ENCODE measurements around the gene KRTAP4-1. TPM values are rescaled to one million over a fixed set of nuclear protein-coding genes. Genes with fewer than 3 reads are reported as not detected.

Gene KRTAP4-1
- total RNA-seq, 2 donors from 2014 or later = not detected

GRCh38 chr17:41145261-41145660, 39.5 kb downstream of the KRTAP4-1 start:
- H3K4me3 ChIP-seq (ENCODE audit: low read length) = no peak overlapping the region
- H3K27ac ChIP-seq (ENCODE audit: low read depth, low read length) = no peak overlapping the region
- H3K4me1 Mint-ChIP-seq = no peaks in the 10 kb centered on the region
- no peak for DNase-seq
- H3K27ac Mint-ChIP-seq = no peak overlapping the region
- no peak for TF ChIP-seq CTCF (conservative IDR thresholded peaks at IDR 0.05)
- no peaks in the 10 kb centered on the region for H3K4me1 ChIP-seq (ENCODE audit: control insufficient read depth, insufficient read depth, low read length)
- no peaks in the 10 kb centered on the region for H3K27me3 Mint-ChIP-seq (ENCODE audit: insufficient read depth)
- no peaks in the 10 kb centered on the region for H3K36me3 ChIP-seq (ENCODE audit: control insufficient read depth, insufficient read depth, low read length)
- 80 to 100% methylated on average over 1 to 2 of the region's 2 CpGs for WGBS, 2 experiments (ENCODE audit: insufficient coverage in 1 of 2, insufficient read length in 1 of 2)
- peaks cover 37% of the 10 kb centered on the region for H3K9me3 Mint-ChIP-seq
- H3K9me3 ChIP-seq (ENCODE audit: control insufficient read depth, low read length) = peaks cover 5% of the 10 kb centered on the region
- no peak overlapping the region for H3K9ac ChIP-seq (ENCODE audit: extremely low read depth, low read length, poor library complexity, severe bottlenecking)
- peaks cover 2% of the 10 kb centered on the region for H3K36me3 Mint-ChIP-seq (ENCODE audit: low read depth)
- H3K4me3 Mint-ChIP-seq = no peak overlapping the region
- H3K27me3 ChIP-seq (ENCODE audit: control insufficient read depth, insufficient read depth, low read length, poor library complexity, severe bottlenecking) = no peaks in the 10 kb centered on the region

GRCh38 chr17:41144846-41145245, 39.9 kb downstream of the KRTAP4-1 start:
- Histone ChIP-seq H3K4me1 (ENCODE audit: control insufficient read depth, insufficient read depth, low read length) (no peaks in the 10 kb centered on the region), H3K27ac (ENCODE audit: low read depth, low read length) (no peak overlapping the region), H3K27me3 (ENCODE audit: control insufficient read depth, insufficient read depth, low read length, poor library complexity, severe bottlenecking) (no peaks in the 10 kb centered on the region), H3K9ac (ENCODE audit: extremely low read depth, low read length, poor library complexity, severe bottlenecking) (no peak overlapping the region), H3K9me3 (ENCODE audit: control insufficient read depth, low read length) (peaks cover 5% of the 10 kb centered on the region), H3K4me3 (ENCODE audit: low read length) (no peak overlapping the region), H3K36me3 (ENCODE audit: control insufficient read depth, insufficient read depth, low read length) (no peaks in the 10 kb centered on the region)
- no peaks in the 10 kb centered on the region for H3K27me3 Mint-ChIP-seq (ENCODE audit: insufficient read depth)
- no peak for TF ChIP-seq CTCF (conservative IDR thresholded peaks at IDR 0.05)
- DNase-seq = no peak
- H3K4me3 Mint-ChIP-seq = no peak overlapping the region
- H3K27ac Mint-ChIP-seq = no peak overlapping the region
- WGBS, 2 experiments (ENCODE audit: insufficient coverage in 1 of 2, insufficient read length in 1 of 2) = 92 to 100% methylated on average over 1 of the region's 1 CpG
- no peaks in the 10 kb centered on the region for H3K4me1 Mint-ChIP-seq
- H3K9me3 Mint-ChIP-seq = peaks cover 38% of the 10 kb centered on the region
- peaks cover 2% of the 10 kb centered on the region for H3K36me3 Mint-ChIP-seq (ENCODE audit: low read depth)

DNA sequence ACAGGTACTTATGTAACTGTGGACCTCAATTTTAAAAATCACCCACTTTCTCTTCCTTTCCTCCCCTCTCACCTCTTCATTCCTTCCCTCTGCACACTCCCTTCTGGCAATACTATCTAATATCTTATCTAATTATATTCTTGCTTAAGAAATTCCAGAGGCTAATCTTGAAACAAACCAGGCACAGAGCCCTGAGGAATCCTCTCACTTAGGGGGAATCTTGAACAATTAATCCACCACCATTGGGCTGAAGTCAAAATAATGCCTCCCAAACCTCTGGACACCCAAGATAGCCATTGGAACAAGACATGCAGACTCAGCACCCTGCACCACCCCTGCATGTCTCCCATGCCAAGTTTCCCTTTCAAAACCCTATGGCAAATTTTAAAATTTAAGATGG, 43.4 kb downstream of the KRTAP4-1 start:
- Histone ChIP-seq H3K27me3 (ENCODE audit: control insufficient read depth, insufficient read depth, low read length, poor library complexity, severe bottlenecking) (no peaks in the 10 kb centered on the region), H3K36me3 (ENCODE audit: control insufficient read depth, insufficient read depth, low read length) (no peaks in the 10 kb centered on the region), H3K4me3 (ENCODE audit: low read length) (no peak overlapping the region), H3K4me1 (ENCODE audit: control insufficient read depth, insufficient read depth, low read length) (no peaks in the 10 kb centered on the region), H3K27ac (ENCODE audit: low read depth, low read length) (no peak overlapping the region), H3K9ac (ENCODE audit: extremely low read depth, low read length, poor library complexity, severe bottlenecking) (no peak overlapping the region), H3K9me3 (ENCODE audit: control insufficient read depth, low read length) (peaks cover 5% of the 10 kb centered on the region)
- DNase-seq = no peak
- H3K4me3 Mint-ChIP-seq = no peak overlapping the region
- peaks cover 41% of the 10 kb centered on the region for H3K9me3 Mint-ChIP-seq
- peaks cover 3% of the 10 kb centered on the region for H3K27me3 Mint-ChIP-seq (ENCODE audit: insufficient read depth)
- H3K4me1 Mint-ChIP-seq = no peaks in the 10 kb centered on the region
- no peak overlapping the region for H3K27ac Mint-ChIP-seq
- TF ChIP-seq CTCF (conservative IDR thresholded peaks at IDR 0.05) = no peak
- H3K36me3 Mint-ChIP-seq (ENCODE audit: low read depth) = peaks cover 2% of the 10 kb centered on the region
